ENCODE data around the gene DLK2.

- no peak for TF ChIP-seq EP300 (IDR thresholded peaks at IDR 0.05)
- TF ChIP-seq, protein P1, sequence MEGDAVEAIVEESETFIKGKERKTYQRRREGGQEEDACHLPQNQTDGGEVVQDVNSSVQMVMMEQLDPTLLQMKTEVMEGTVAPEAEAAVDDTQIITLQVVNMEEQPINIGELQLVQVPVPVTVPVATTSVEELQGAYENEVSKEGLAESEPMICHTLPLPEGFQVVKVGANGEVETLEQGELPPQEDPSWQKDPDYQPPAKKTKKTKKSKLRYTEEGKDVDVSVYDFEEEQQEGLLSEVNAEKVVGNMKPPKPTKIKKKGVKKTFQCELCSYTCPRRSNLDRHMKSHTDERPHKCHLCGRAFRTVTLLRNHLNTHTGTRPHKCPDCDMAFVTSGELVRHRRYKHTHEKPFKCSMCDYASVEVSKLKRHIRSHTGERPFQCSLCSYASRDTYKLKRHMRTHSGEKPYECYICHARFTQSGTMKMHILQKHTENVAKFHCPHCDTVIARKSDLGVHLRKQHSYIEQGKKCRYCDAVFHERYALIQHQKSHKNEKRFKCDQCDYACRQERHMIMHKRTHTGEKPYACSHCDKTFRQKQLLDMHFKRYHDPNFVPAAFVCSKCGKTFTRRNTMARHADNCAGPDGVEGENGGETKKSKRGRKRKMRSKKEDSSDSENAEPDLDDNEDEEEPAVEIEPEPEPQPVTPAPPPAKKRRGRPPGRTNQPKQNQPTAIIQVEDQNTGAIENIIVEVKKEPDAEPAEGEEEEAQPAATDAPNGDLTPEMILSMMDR (IDR thresholded peaks at IDR 0.05): no peak
- no peak for TF ChIP-seq POLR2A (IDR thresholded peaks at IDR 0.05)
These were observed 48.1 kb upstream of the DLK2 start for GRCh38 chr6:43503443-43503842.
